ENCODE results near the gene TMEM33. TPM values are rescaled to one million over a fixed set of nuclear protein-coding genes. Genes with fewer than 3 reads are reported as not detected.

TMEM33 gene
- total RNA-seq, 1 experiment from 2014 or later, result 104 TPM

GRCh38 chr4:41976775-41977516 is 41.7 kb downstream of the TMEM33 start:
- Histone ChIP-seq H3K9me3 (ENCODE audit: low read depth, low read length, poor library complexity, severe bottlenecking) (no peaks in the 10 kb centered on the region), H3K4me1 (ENCODE audit: insufficient read depth, low read length, poor library complexity, severe bottlenecking) (no peaks in the 10 kb centered on the region), H3K27me3 (replicated peaks; ENCODE audit: insufficient read depth, low read depth, low read length, poor library complexity) (no peaks in the 10 kb centered on the region), H3K27ac (ENCODE audit: low read depth, low read length, poor library complexity, severe bottlenecking) (no peak overlapping the region), H3K4me3 (ENCODE audit: low read depth, low read length, poor library complexity, severe bottlenecking) (no peak overlapping the region), H3K36me3 (ENCODE audit: insufficient read depth, low read length, poor library complexity, severe bottlenecking) (no peaks in the 10 kb centered on the region)
- BruUV-seq (replicated peaks), result no TSS peak
- DNase-seq (ENCODE audit: low spot score), result no peak
- TF ChIP-seq CTCF (conservative IDR thresholded peaks at IDR 0.05; ENCODE audit: low read depth, low read length), result no peak
- TF ChIP-seq EZH2 (IDR thresholded peaks at IDR 0.05; ENCODE audit: borderline replicate concordance, low read depth, low read length, poor library complexity, severe bottlenecking), result no peak
- ChIA-PET CTCF (interaction anchor here (1.2 kb wide), 1 partner anchor 11 kb away, joined by 4 read pairs; no protein-coding TSS in a partner anchor), POLR2A (ENCODE audit: low non-redundant PET) (no interaction called here)
- intact Hi-C loops (cut with micrococcal nuclease; ENCODE audit: unreplicated experiment), result no loop called here

GRCh38 chr4:41977709-41978108 is 42.5 kb downstream of the TMEM33 start:
- H3K9me3 ChIP-seq (ENCODE audit: low read depth, low read length, poor library complexity, severe bottlenecking), result no peaks in the 10 kb centered on the region
- no peaks in the 10 kb centered on the region for H3K4me1 ChIP-seq (ENCODE audit: insufficient read depth, low read length, poor library complexity, severe bottlenecking)
- ChIA-PET CTCF (interaction anchor here (1.2 kb wide), 1 partner anchor 12 kb away, joined by 4 read pairs; no protein-coding TSS in a partner anchor), POLR2A (ENCODE audit: low non-redundant PET) (no interaction called here)
- BruUV-seq (replicated peaks), result no TSS peak
- H3K4me3 ChIP-seq (ENCODE audit: low read depth, low read length, poor library complexity, severe bottlenecking), result no peak overlapping the region
- no peak overlapping the region for H3K27ac ChIP-seq (ENCODE audit: low read depth, low read length, poor library complexity, severe bottlenecking)
- no peaks in the 10 kb centered on the region for H3K27me3 ChIP-seq (replicated peaks; ENCODE audit: insufficient read depth, low read depth, low read length, poor library complexity)
- intact Hi-C loops (cut with micrococcal nuclease; ENCODE audit: unreplicated experiment), result no loop called here
- no peaks in the 10 kb centered on the region for H3K36me3 ChIP-seq (ENCODE audit: insufficient read depth, low read length, poor library complexity, severe bottlenecking)
- no peak for DNase-seq (ENCODE audit: low spot score)
- no peak for TF ChIP-seq CTCF (conservative IDR thresholded peaks at IDR 0.05; ENCODE audit: low read depth, low read length)
- TF ChIP-seq EZH2 (IDR thresholded peaks at IDR 0.05; ENCODE audit: borderline replicate concordance, low read depth, low read length, poor library complexity, severe bottlenecking), result no peak

GRCh38 chr4:41981456-41981855 is 46.2 kb downstream of the TMEM33 start, which contains the start of gene DCAF4L1:
Gene DCAF4L1, plus strand, starts transcription at chr4:41981756. Its CDS starts 37 bp downstream, at chr4:41981793.
- H3K9me3 ChIP-seq (ENCODE audit: low read depth, low read length, poor library complexity, severe bottlenecking), result no peaks in the 10 kb centered on the region
- no TSS peak for BruUV-seq (replicated peaks)
- no peak for DNase-seq (ENCODE audit: low spot score)
- H3K27me3 ChIP-seq (replicated peaks; ENCODE audit: insufficient read depth, low read depth, low read length, poor library complexity), result no peaks in the 10 kb centered on the region
- intact Hi-C loops (cut with micrococcal nuclease; ENCODE audit: unreplicated experiment), result no loop called here
- ChIA-PET POLR2A (ENCODE audit: low non-redundant PET) (no interaction called here), CTCF (interaction anchor here (0.5 kb wide), 1 partner anchor 338 kb away, joined by 10 read pairs; no protein-coding TSS in a partner anchor)
- TF ChIP-seq EZH2 (IDR thresholded peaks at IDR 0.05; ENCODE audit: borderline replicate concordance, low read depth, low read length, poor library complexity, severe bottlenecking) (no peak), CTCF (conservative IDR thresholded peaks at IDR 0.05; ENCODE audit: low read depth, low read length) (no peak)
- no peak within 1 kb of the TSS for H3K27ac ChIP-seq (ENCODE audit: low read depth, low read length, poor library complexity, severe bottlenecking)
- H3K4me3 ChIP-seq (ENCODE audit: low read depth, low read length, poor library complexity, severe bottlenecking), result no peak within 1 kb of the TSS
- H3K4me1 ChIP-seq (ENCODE audit: insufficient read depth, low read length, poor library complexity, severe bottlenecking), result no peaks in the 10 kb centered on the region
- no peaks in the 10 kb centered on the region for H3K36me3 ChIP-seq (ENCODE audit: insufficient read depth, low read length, poor library complexity, severe bottlenecking)

Measured in A673 (cell line).